Fibroblast of villous mesenchyme (primary cell): ENCODE measurements around the gene SPTBN5. TPM values are rescaled to one million over a fixed set of nuclear protein-coding genes. Genes with fewer than 3 reads are reported as not detected.

Source experiments
- DNase-seq: peaks from one replicate; pipeline ENCODE4 v3.0.0-alpha.2; 2010; ENCODE audit warnings: low read depth
- H3K4me3 ChIP-seq: 2 replicates; pipeline ENCODE4 v1.5.1; 2011; ENCODE audit warnings: low read depth, mild to moderate bottlenecking, low read length
- total RNA-seq: library from RNA; depleted of rRNA; stranded (reverse); fragments of >200 nt; gene quantifications from 2 replicates; pipeline ENCODE4 v1.2.3, GENCODE V29; 2012
- TF ChIP-seq, protein P1 (sequence below): IDR thresholded peaks from 2 replicates; pipeline ENCODE4 v1.5.1; 2012; ENCODE audit warnings: low read depth, mild to moderate bottlenecking, low read length; ENCODE audit not compliant: insufficient read depth

Gene SPTBN5
- total RNA-seq, 1 donor: 0.43 TPM

DNA sequence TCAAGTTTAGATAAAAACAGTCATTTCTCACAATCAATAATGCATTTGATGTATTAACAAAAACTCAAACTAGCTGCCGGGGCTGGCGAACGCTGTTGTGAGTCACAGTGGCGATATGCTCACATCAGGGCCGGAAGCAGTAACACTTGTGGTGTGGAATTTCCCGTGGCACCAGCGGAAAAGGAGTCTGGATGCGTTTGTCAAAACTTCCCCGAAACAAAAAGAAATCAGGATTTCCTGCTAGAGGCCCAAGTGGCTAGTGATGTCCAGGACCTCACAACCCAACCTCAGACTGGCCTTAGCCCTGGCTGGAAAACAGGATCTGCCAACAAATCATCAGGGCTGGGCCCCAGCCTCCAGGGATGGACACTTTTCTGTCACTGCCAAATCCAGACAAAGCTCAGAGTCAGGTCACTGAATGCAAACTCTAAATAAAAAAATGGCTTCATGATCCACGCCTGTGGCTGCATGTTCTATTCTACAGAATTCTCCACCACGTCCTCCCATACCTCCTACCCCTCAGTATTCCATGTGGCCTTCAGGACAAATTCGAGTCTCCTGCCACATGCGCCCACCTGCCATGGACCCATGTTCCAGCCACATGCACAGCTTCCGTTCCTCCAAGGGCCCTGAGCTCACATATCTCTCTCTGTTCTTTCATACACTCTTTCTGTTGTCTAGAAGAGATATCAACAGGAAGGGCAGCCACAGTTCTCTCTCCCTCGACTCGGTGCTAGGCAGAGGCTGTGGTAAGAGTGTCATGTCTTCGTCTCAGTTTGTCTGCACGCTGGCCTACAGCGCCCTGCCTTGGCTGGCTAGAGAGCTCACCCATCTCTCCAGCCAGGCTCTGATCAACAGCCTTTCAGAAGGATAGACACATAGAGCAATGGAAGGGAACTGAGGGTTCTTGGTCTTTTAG, 43.1 kb upstream of the SPTBN5 start:
- no peak overlapping the region for H3K4me3 ChIP-seq
- TF ChIP-seq, protein P1, sequence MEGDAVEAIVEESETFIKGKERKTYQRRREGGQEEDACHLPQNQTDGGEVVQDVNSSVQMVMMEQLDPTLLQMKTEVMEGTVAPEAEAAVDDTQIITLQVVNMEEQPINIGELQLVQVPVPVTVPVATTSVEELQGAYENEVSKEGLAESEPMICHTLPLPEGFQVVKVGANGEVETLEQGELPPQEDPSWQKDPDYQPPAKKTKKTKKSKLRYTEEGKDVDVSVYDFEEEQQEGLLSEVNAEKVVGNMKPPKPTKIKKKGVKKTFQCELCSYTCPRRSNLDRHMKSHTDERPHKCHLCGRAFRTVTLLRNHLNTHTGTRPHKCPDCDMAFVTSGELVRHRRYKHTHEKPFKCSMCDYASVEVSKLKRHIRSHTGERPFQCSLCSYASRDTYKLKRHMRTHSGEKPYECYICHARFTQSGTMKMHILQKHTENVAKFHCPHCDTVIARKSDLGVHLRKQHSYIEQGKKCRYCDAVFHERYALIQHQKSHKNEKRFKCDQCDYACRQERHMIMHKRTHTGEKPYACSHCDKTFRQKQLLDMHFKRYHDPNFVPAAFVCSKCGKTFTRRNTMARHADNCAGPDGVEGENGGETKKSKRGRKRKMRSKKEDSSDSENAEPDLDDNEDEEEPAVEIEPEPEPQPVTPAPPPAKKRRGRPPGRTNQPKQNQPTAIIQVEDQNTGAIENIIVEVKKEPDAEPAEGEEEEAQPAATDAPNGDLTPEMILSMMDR: no peak
- DNase-seq: no peak

DNA sequence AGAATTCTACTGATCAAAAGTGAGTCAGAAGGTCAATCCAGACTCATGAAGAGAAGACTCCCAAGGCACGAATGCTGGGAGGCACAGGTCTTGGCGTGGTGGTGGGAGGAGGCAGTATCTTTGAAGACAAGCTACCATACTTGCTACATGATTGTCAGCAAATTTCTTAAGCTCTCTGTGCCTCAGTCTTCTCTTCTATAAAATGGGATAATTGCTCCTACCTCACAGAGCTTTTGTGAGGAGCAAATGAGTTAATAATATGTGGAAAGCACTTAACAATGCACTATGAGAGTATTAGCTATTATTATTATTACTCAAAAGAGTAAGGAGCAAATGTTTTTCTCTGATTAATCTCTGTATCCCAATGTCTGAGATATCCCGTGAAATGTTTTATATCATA, 42.3 kb upstream of the SPTBN5 start:
- no peak overlapping the region for H3K4me3 ChIP-seq
- TF ChIP-seq, protein P1: no peak
- DNase-seq: no peak

DNA sequence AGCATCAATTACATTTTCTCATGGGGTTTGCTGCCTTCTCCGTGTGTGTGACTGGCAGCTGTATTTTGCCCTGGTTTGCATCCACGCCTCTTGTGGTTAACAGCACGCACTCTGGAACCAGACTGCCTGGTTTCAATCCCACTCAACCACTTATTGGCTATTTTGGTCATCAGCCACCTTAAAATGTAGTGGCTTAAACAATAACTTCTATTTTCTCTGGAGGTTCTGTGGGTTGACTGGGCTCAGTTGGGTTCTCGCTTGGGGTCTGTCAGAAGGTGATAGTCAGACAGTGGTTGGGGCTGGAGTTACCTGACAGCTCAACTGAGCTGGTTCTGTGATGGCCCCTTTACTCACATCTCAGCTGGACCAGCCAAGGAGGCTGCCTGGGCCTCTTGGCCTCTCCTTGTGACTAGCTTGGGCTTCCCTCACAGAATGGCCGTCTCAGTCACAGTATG, 41.7 kb upstream of the SPTBN5 start:
- DNase-seq: no peak
- H3K4me3 ChIP-seq: no peak overlapping the region
- TF ChIP-seq, protein P1: no peak

DNA sequence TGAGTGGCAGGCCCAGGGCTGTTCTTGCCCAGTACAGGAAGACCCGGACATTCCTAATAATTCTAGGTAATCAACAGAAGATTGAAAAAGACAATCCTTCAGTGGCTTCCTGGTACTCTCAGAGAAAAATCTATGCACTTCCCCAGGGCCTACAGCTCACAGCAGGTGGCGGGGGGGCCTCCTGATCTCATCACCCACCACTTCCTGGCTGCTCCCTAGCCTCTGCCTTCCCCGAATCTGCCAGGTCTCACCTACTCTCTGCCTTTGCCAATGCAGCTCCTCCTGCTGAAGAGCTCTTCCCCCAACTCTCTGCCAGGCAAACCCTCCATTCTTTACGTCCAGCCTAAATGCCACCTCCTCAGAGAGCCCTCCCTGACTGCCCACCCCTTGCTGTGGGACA, 41.0 kb upstream of the SPTBN5 start:
- H3K4me3 ChIP-seq: no peak overlapping the region
- TF ChIP-seq, protein P1: no peak
- no peak for DNase-seq

DNA sequence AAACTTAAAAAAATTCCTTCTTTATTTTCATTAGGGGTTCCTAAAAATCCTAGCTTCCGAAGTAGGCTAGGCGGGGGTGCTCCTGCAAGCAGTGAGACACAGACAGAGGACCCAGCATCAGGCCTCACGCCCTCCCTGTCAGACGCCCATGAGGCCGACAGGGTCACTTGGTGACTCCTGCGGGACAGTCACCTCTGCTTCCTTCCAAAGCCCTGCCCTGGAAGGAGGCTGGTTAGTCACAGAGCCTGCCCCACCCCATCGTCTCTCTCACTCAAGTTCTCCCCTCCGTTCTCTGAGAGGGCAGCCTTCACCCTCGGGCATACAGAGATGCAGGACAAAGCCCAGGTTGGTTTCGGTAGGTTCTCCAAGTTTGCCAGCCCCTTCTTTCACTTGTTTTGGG, 39.9 kb upstream of the SPTBN5 start:
- no peak for DNase-seq
- TF ChIP-seq, protein P1: no peak
- no peak overlapping the region for H3K4me3 ChIP-seq

DNA sequence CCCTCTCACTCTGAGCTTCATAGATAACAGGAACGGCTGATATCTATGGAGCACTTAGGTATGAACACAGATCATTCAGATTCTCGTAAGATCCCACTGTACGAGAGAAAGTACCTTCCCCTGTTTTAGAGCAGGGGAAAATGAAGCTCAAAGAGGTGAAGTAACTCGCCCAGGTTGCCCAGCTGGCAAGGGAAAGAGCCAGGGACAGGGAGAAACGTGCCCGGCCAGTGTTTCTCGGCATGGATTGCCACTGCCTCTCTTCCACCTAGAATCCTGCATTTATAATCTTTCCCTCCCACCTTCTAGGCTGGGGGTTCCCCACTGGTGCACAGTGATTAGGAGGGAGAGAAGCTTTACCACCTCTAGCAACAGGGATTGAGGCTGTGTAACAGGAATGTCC, 39.5 kb upstream of the SPTBN5 start:
- TF ChIP-seq, protein P1: no peak
- no peak for DNase-seq
- H3K4me3 ChIP-seq: no peak overlapping the region
